Spleen (tissue), 7 donors: ENCODE data around the gene AKT1.

Experiments used
- CTCF ChIP-seq, 11 experiments: fragments of 200-600 bp in 7 of 11; fragments of 450-650 bp in 4 of 11; sonication (generic) in 4 of 11; IDR thresholded peaks in 8 of 11; conservative IDR thresholded peaks in 3 of 11; 1 replicate in 7 of 11; 2 replicates in 4 of 11; pipeline versions ENCODE4 v1.4.0 to v1.8.0; 2016 to 2021; ENCODE audit warnings: antibody characterized with exemption in 11 of 11, inconsistent platforms in 4 of 11, mild to moderate bottlenecking in 1 of 11
- POLR2A ChIP-seq, 3 donors: fragments of 450-650 bp; IDR thresholded peaks; one replicate each; pipeline ENCODE4 v1.5.1; 2017; ENCODE audit warnings: antibody characterized with exemption in 3 of 3, mild to moderate bottlenecking in 1 of 3
- POLR2AphosphoS5 ChIP-seq, 3 donors: sonication (generic); formaldehyde crosslinking; IDR thresholded peaks; one replicate each; pipeline ENCODE4 v1.5.1; 2017; ENCODE audit warnings: antibody characterized with exemption in 3 of 3
- donor health status: DM: no; HTN: no; CAD: no; lungs with moderate emphysema.
- donor health status: DM: no; HTN: no; CAD: no.
- donor health status: DM: no; HTN: no; CAD: no.

GRCh38 chr14:104754213-104754851 is 41.2 kb downstream of the AKT1 start:
- TF ChIP-seq CTCF (IDR thresholded peaks at IDR 0.05 in 8 of 11, conservative IDR thresholded peaks at IDR 0.05 in 3 of 11) (no peak), POLR2A (IDR thresholded peaks at IDR 0.05) (no peak), POLR2AphosphoS5 (IDR thresholded peaks at IDR 0.05) (no peak)
